Brain microvascular endothelial cell (primary cell): Measurements from ENCODE around the gene RNF146.
"Not testable (repeated sequence)": the region's sequence is repeated elsewhere in the genome, so short reads cannot be mapped to it uniquely, and the experiment has no call there.

Source experiments
- DNase-seq: peaks from one replicate; pipeline ENCODE4 v3.0.0-alpha.2; 2020
- H3K27ac ChIP-seq: fragments of 250-450 bp; sonication (Bioruptor Pico); 2 replicates; pipeline ENCODE4 v1.5.1; 2020; ENCODE audit warnings: mild to moderate bottlenecking, moderate library complexity
- H3K27me3 ChIP-seq: fragments of 250-450 bp; sonication (Bioruptor Pico); replicated peaks from 2 replicates; pipeline ENCODE4 v1.5.1; 2020; ENCODE audit warnings: mild to moderate bottlenecking
- H3K36me3 ChIP-seq: fragments of 250-450 bp; sonication (Bioruptor Pico); replicated peaks from 2 replicates; pipeline ENCODE4 v1.5.1; 2020; ENCODE audit warnings: mild to moderate bottlenecking
- H3K4me3 ChIP-seq: 2 replicates; pipeline ENCODE4 v1.5.1; 2011; ENCODE audit warnings: low read depth, mild to moderate bottlenecking, control low read depth, low read length, moderate library complexity
- CTCF ChIP-seq: IDR thresholded peaks from 2 replicates; pipeline ENCODE4 v1.5.1; 2011; ENCODE audit warnings: low read depth, mild to moderate bottlenecking, moderate library complexity, low read length, control low read depth, inconsistent platforms; ENCODE audit errors: missing control alignments
- in situ Hi-C: cut with HindIII; loops from 2 replicates; pipeline ENCODE4 v1.10.0; 2017; ENCODE audit warnings: low sequenced_read_pairs, low pct_ligation_motif_present

The RNF146 gene

GRCh38 chr6:127317388-127318128 lies 50.9 kb downstream of the RNF146 start:
- in situ Hi-C loops = no loop called here
- no peak for DNase-seq
- no peak overlapping the region for H3K4me3 ChIP-seq
- H3K27me3 ChIP-seq = no peaks in the 10 kb centered on the region
- no peak for TF ChIP-seq CTCF
- H3K36me3 ChIP-seq = peaks cover 7% of the 10 kb centered on the region
- H3K27ac ChIP-seq = no peak overlapping the region

DNA sequence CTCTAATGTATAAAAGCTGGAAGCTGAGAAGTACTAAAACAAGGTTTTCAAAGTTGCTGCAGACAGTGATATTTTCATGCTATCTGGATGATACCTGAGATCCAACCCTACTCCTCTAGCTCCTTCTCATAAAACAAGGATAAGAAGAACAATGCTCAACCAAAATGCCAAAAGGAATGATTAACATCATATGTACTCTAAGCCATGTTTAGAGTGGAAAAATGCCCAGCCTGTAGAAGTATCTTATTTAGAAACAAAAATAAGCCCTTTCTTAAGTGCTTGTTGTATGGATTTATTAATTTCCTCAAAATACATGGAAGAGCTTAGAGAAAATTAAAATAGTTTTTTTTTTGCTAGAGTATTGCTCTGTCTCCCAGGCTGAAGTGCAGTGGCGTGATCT lies 53.0 kb downstream of the RNF146 start:
- in situ Hi-C loops = no loop called here
- no peak for TF ChIP-seq CTCF

GRCh38 chr6:127328043-127328609 lies 61.5 kb downstream of the RNF146 start:
- peaks cover 8% of the 10 kb centered on the region for H3K36me3 ChIP-seq
- TF ChIP-seq CTCF = no peak
- in situ Hi-C loops = no loop called here
- DNase-seq = no peak
- H3K27me3 ChIP-seq = no peaks in the 10 kb centered on the region
- H3K4me3 ChIP-seq = no peak overlapping the region
- no peak overlapping the region for H3K27ac ChIP-seq

More for the DNA sequence above, 53.0 kb downstream of the RNF146 start:
- Histone ChIP-seq H3K27me3 (no peaks in the 10 kb centered on the region), H3K36me3 (no peaks in the 10 kb centered on the region), H3K4me3 (no peak overlapping the region), H3K27ac (no peak overlapping the region)
- no peak for DNase-seq

- H3K36me3 ChIP-seq, H3K27me3 ChIP-seq, H3K27ac ChIP-seq, H3K4me3 ChIP-seq, DNase-seq, in situ Hi-C loops: not testable (repeated sequence)
These were observed 64.6 kb downstream of the RNF146 start for GRCh38 chr6:127331256-127331655.

DNA sequence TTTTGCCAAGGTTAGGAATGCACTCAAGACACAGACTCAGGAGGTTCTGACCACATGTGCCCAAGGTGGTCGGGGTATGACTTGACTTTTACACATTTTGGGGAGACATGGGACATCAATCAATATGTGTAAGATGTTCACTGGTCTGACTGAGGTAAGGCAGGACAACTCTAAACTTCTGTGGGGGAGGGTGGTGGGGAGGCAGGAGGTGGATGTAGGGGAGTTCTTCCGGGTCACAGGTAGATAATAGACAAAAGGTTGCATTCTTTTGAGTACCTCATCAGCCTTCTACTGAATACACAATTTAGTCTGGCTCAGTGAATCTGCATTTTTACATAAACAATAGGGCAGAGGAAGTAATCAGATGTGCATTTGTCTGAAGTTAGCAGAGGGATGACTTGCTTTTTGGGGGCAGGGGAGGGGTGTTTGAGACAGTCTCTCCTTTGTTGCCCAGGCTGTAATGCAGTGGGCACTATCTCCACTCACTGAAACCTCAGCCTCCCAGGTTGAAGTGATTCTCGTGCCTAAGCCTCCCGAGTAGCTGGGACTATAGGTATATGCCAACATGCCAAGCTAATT lies 65.8 kb downstream of the RNF146 start:
- Histone ChIP-seq H3K4me3 (no peak overlapping the region), H3K27ac (no peak overlapping the region)
- in situ Hi-C loops = no loop called here

More for the DNA sequence above, 65.8 kb downstream of the RNF146 start:
- no peak for TF ChIP-seq CTCF
- no peak for DNase-seq
- Histone ChIP-seq H3K36me3 (no peaks in the 10 kb centered on the region), H3K27me3 (no peaks in the 10 kb centered on the region)
